ENCODE data around the gene TUBAL3.
"Not testable (repeated sequence)": the region's sequence is repeated elsewhere in the genome, so short reads cannot be mapped to it uniquely, and the experiment has no call there.

Gene TUBAL3

DNA sequence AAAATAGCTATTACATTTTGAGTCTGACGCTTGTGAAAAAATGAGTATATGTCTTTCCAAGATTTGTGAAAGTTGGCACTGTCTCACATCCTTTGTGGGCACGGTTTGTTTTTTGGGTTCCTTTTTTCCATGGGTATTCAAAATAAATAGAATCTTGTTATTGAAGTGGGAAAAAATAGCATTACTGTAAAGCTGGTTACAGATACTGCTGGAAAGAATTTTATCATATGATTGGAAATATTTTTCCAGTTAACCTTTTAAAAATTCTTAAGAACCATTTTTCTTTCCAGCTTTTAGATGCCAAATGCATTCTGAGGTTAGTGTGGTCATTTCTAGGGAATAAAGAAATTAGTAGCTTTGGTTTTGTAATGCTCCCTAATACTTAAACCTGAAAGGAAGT is 19.1 kb upstream of the TUBAL3 start:
- no peak for DNase-seq (ENCODE audit: low spot score)

DNA sequence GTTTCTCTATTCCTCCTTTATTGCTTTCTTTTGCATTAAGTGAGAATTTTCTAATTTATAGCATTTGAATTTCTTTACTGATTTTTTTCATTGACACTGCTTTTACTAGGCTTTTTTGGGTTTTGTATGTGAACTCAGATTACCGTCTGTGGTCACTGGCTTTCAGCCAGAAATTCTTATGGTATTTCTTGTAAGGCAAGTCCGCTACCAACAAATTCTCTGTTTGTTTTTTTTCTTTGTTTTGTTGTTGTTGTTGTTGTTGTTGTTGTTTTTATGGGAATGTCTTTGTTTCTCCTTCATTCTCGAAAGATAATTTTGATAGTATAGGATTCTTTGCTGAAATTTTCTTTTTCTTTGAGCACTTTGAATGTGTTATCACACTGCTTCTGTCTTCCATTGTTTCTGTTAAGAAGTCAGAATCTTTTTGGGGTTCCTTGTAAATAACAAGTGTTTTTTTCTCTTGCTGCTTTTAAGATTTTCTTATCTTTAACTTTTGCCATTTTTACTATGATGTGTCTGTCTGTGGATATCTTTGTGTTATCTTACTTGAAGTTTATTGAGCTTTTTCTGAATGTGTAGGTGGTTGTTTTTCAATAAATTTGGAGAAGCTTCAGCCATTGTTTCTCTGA is 15.0 kb upstream of the TUBAL3 start:
- no peak for DNase-seq (ENCODE audit: low spot score)

DNA sequence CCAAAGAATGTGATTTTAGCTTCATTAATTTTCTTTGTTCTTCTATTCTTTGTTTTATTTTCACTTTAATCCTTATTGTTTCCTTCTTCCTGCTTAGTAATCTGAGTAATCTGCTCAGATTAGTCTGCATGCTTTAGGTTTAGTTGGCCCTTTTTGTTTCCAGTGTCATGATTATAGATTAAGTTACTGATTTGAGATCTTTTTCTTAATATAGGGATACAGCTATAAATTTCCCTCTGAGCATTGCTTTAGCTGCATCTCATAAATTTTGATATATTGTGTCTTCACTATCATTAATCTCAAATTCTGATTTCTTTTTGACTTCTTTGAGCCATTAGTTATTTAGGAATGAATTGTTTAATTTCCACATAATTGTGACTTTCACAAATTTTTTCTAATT is 14.0 kb upstream of the TUBAL3 start:
- no peak for DNase-seq (ENCODE audit: low spot score)

DNA sequence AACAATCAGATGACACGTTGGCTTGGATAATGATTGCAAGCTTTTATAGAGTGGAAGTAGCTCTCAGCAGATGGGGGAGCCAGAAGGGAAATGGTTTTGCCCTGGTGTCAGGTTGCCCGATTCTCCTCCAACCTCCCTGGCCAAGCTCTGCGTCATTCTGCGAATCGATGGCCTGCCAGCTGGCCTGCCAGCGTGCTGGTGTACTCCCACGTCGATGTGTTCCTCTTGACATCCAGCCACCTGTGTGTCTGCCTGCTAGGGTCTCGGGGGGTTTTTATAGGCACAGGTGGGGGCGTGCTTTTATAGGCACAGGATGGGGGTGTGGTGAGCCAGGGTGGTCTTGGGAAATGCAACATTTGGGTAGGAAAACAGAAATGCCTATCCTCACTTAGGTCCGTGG is 12.4 kb upstream of the TUBAL3 start:
- DNase-seq (ENCODE audit: low spot score), result no peak

DNA sequence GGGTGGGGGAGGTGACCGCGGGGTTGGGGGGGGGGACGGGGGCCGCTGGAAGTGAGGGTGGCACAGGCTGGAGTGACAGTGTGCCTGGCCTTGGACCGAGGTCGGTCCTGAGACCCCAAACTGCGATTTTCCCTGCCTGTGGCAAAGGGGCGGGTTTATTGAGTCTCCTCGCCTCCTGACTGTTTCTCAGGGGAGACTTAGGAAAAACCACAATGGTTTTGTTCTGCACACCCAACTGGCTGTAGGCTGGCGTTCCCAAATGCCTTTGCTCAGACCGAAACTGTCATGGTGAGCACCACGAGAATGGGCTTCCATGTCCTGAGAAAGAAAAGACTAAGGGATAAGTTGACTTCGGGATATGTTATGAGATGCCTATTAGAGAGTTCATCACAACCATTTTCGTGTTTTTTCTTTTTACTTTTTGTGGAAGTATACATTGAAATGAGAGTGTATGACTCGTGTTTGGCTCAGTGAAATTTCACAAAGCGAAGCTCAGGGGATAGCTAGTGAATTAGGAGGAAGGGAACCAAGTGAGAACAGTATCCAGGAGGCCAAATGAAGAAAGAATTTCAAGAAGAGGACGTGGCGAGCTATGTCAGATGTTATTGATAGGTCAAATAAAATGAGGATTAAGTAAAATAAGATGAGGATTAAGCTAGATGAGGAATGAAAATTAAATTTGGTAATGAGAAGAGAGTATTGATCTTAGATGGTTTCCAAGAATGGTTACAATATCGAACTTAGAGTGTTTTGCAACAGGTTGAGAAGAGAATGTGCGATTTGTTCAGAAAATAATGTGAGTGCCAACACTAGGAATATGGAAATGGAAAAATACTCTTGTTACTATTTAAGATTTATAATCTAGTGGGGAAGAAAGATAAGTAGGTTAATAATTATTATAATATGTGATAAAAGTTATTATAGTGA is 8.6 kb upstream of the TUBAL3 start:
- DNase-seq (ENCODE audit: low spot score), result peak; percentile 56

- DNase-seq (ENCODE audit: low spot score), result peak; percentile 99
Measured at GRCh38 chr10:5412277-5412941, 7.8 kb upstream of the TUBAL3 start, which contains the start of gene NET1. TSS of gene NET1 (plus strand) at chr10:5412557. CDS start at chr10:5412693, 136 bp downstream.

DNA sequence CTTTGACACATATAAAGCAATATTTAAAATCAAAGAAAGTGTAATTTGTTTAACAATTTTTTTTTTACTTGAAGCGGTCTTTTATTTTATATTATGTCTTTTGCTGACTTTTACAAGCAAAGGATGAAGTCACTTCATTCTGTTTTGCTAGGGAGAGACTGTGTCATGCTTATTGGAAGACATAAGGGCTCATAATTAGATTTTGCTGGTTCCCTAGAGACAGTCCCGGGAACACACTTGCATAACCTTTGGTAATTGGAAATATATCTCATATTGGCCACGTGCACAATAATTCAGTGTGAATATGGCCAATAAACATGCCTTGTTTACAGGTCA is 7.3 kb upstream of the TUBAL3 start:
- DNase-seq (ENCODE audit: low spot score), result peak; percentile 12

- DNase-seq (ENCODE audit: low spot score), result not testable (repeated sequence)
Measured at GRCh38 chr10:5410787-5411186, 6.2 kb upstream of the TUBAL3 start.

DNA sequence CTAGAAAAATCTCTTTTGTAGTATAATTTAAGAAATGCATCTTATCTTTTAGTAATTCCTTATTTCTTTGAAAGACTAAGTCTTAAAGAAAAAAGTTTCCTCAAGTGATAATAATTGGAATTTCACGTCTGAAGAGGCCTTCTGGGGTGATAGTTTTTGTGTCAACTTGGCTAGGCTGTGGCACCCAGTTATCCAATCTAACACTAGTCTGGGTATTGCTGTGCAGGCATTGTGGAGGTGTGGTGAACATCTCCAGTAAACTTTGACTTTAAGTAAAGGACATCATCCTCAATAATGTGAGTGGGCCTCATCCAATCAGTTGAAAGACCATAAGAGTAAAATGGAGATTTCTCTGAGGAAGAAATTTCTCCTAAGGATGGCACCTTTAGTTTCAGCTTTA is 2.3 kb upstream of the TUBAL3 start:
- DNase-seq (ENCODE audit: low spot score), result no peak

DNA sequence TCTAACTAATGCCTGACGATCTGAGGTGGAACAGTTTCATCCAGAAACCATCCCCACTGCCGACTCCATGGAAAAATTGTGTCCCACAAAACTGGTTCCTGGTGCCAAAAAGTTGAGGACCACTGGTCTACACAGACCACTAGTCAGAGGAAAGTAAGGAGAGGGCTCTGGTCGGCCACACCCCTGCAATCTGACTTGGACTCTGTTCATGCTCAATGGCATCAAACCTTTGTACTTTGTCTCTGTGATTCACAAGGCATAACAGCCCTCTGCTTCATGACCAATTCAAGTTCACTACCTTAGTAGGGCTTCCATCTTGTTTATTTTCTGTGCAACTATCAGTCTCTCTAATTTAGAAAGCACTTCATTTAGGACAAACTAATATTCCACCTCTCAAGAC is 1.8 kb downstream of the TUBAL3 start:
- no peak for DNase-seq (ENCODE audit: low spot score)

DNA sequence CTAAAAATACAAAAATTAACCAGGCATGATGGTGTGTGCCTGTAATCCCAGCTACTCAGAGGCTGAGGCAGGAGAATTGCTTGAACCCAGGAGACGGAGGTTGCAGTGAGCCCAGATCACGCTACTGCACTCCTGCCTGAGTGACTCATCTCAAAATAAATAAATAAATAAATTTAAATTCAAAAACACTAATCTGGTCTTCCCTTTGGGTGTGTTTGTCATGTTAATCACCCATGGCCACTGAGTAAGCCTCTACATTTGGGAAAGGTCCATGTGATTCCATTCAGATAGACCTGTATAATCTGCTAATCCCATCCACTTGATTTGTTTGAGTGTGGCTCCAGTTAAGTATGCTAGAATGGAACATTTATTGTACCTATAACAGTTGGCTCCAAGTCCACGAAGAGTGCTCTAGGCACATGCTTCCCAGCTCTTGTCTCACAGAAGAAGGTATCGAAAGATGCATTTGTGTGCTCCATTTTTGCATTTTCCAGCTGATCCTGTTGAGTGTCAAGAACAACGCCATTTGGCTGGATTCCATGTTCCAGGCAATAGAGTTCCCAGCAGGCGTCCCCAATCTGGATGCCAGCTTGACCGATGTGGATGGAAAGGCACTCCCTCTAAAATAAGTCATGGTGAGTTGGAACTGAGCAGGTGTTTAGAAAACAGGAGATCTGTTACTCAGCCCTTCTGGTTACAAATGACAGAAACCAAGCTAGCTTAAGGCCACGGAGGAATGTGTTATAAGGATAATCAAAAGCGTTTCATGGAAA is 4.0 kb downstream of the TUBAL3 start:
- DNase-seq (ENCODE audit: low spot score), result no peak

DNA sequence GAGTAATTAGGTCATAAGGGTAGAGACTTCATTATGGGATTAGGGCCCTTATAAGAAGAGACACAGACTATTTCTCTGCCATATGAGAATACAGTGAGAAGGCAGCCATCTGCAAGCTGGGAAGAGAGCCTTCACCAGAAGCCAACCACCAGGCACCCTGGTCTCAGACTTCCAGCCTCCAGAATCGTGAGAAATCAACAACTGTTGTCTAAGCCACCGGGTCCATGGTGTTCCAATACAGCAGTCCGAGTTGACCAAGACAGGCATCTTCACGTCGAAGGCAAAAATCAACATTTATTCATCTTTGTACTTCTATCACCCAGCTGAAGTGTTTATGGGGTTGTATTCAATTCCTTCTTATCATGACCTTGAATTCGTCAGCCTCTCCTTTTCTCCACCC is 5.3 kb downstream of the TUBAL3 start:
- no peak for DNase-seq (ENCODE audit: low spot score)

DNA sequence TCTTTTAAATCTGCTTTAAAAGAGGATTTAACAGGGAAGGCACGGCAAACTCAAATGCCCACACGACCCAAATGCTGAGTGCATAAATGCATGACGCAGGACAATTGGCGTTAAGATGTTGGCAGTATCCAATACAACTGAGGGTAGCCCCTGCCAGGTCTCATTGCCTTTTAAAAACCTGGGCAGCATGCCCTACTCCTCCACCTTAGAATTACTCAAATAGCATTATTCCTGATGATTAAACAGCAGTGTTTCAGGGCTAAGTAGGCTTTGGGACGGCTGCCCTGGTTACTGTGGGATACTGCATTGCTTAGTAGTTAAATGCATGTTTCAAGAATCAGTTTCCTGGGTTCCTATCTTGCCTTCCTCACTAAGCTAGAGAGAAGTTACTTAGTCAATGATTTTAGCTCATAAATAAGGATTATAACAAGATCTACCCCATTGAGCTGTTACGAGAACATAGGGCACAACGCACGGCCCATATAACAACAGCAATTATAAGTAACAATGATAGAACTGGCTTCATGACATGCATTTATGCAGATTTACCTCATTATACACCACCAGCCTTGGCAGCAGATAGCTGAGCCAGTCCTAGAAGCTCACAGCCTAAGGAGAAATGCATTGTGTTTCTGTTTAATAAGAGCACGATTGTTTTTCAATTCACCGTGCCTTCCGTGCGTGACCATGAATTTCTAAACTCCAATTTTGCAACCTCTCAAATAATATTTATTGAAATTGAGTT is 7.9 kb downstream of the TUBAL3 start:
- DNase-seq (ENCODE audit: low spot score), result no peak

DNA sequence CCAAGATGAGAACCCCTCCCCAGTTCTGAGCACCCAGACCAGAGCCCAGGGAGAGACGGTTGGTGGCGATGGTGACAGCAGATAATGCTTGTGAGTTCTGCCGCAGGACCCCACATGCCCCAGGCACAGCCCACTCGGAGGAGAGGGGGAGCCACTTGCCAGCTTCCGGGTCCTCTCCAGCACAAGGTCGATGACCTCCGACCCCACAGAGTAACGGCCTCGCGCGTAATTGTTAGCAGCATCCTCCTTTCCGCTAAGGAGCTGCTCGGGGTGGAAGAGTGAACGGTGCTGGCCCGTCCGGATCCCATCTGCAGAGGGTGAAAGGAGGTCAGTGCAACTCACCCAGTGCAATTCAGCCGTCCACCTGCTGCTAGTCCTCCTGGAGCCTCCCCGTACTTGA is 9.5 kb downstream of the TUBAL3 start:
- no peak for DNase-seq (ENCODE audit: low spot score)

DNA sequence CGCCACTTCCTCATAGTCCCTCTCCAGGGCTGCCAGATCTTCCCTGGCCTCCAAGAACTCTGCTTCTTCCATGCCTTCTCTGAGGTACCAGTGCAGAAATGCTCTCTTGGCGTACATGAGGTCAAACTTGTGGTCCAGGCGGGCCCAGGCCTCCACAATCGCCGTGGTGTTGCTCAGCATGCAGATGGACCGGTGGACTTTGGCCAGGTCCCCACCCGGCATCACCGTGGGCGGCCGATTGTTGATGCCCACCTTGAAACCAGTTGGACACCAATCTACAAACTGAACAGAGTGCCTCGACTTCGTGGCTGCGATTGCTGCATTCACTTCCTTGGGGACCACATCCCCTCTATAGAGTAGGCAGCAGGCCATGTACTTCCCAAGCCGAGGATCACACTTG is 11.1 kb downstream of the TUBAL3 start:
- DNase-seq (ENCODE audit: low spot score), result no peak

DNA sequence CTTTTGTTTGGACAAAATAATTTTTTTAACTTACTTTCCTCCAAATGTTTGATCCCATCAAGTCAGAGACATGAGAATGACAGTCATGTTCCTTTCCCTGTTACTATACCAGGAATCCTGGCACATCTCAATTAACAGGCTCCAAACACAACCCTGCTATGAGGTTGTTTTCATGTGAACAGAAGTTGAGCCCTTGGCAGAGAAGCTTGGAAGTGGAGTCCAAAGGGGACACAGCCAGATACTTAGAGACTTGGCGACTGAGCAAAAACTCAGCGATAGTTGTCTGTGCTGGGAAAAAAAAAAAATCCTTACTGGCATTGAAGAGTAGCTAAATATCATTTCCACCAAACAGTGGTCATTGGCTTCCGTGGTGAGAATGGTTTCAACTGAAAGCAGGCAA is 12.8 kb downstream of the TUBAL3 start:
- no peak for DNase-seq (ENCODE audit: low spot score)

DNA sequence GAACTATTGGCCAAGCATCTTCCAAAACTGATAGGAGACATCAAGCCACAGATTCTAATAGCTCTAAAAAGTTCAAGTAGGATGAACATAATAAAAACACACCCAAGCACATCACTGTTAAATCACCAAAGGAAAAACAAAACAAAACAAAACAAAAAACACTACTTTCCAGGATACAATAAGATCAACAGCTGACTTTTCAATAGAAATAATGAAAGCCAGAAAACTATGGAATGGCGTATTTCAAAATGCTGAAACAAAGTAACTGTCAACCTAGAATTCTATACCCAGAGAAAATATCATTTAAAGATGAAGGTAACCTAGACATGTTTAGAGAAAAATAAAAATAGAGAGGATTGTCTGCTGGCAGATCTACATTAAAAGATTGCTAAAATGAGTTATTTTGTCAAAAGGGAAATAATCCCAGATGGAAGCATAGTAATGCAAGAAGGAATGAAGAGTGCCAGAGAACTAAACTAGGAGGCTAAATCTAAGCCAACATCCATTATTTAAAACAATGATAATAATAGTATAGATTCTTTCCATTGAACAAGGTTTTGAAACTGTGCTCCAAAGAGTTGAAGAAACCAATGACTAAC is 13.9 kb downstream of the TUBAL3 start:
- DNase-seq (ENCODE audit: low spot score), result no peak

- DNase-seq (ENCODE audit: low spot score), result no peak
Measured at GRCh38 chr10:5387169-5387568, 17.5 kb downstream of the TUBAL3 start.

- DNase-seq (ENCODE audit: low spot score), result no peak
Measured at GRCh38 chr10:5385224-5385623, 19.4 kb downstream of the TUBAL3 start.

GRCh38 chr10:5381187-5381586 is 23.4 kb downstream of the TUBAL3 start:
- DNase-seq (ENCODE audit: low spot score), result no peak

- not testable (repeated sequence) for DNase-seq (ENCODE audit: low spot score)
Measured at GRCh38 chr10:5380395-5380794, 24.2 kb downstream of the TUBAL3 start.

All from AG20443 (cell line).